GM21447 (cell line): ENCODE measurements around the gene GPRIN2.

Experiments
- ATAC-seq: cut with Tn5 transposase; IDR thresholded peaks from one replicate; pipeline ENCODE4 v1.9.1; 2021; ENCODE audit not compliant: unreplicated experiment

GPRIN2 gene

DNA sequence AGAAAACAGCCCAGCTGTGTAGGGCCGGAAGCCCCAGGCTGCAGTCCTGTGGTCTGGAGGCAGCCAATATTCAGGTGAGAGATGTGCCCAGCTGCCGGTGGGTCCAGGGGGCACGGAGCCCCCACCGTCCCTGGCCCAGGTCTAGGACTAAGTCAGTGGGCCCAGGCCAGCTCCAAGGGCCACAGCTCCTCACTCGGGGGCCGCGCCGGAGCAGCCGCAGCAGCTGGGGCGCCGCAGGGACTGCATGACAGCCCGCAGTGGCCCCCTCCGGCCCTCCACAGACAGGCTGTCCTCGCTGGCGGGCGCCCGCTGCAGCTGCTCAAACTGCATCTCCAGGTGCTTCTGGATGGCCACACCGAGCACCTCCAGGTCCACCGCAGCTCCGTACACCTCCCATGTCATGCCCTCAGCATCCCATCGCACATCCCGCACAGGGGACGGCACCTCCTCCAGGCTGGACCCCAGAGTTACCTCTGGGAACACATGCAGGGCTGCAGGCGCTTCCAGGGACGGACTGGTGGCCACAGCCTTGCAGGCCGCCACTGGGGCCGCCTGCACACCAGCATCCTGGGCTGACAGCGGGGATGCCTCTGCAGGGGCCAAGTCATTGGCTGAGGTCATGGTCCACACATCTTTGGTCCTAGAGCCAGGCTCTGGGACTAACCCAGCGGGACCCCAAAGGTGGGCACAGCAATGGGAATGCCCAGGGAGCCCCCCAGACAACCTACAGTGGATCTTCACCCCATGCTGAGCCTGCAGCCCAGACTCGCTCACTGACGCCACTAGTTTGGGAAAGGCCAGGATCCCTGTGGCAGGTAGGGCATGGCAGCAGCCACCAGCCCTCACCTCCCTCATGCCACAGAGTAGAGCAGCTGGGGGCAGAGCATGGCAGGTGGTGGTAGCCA is 7.0 kb downstream of the GPRIN2 start:
- ATAC-seq: no peak

DNA sequence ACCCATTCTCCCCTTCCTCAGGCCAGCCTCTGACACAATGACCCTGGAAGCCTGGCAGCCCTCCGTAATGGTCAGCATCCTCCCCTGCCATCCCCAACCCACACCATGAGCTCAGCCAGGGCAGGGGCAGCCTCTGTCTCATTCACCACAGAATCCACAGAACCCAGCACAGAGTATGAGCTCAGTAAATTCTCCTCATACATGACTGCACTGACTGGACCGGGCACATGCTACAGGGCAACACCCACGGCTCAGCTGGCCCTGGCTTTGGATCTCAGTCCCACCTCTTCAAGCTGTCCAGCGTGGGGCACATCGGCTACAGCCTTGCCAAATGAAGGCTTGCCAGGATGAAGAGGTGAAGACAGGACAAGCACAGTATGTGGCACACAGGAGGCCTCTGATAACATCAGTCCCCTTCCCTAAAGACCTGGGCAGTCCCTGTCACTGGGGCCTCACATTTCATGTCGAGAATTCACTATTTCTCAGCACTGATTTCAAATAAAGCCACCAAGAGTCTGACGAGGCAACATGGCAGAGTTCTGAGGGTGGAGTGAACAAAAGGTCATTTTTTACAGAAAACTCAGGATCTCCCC is 7.9 kb downstream of the GPRIN2 start:
- ATAC-seq: no peak

DNA sequence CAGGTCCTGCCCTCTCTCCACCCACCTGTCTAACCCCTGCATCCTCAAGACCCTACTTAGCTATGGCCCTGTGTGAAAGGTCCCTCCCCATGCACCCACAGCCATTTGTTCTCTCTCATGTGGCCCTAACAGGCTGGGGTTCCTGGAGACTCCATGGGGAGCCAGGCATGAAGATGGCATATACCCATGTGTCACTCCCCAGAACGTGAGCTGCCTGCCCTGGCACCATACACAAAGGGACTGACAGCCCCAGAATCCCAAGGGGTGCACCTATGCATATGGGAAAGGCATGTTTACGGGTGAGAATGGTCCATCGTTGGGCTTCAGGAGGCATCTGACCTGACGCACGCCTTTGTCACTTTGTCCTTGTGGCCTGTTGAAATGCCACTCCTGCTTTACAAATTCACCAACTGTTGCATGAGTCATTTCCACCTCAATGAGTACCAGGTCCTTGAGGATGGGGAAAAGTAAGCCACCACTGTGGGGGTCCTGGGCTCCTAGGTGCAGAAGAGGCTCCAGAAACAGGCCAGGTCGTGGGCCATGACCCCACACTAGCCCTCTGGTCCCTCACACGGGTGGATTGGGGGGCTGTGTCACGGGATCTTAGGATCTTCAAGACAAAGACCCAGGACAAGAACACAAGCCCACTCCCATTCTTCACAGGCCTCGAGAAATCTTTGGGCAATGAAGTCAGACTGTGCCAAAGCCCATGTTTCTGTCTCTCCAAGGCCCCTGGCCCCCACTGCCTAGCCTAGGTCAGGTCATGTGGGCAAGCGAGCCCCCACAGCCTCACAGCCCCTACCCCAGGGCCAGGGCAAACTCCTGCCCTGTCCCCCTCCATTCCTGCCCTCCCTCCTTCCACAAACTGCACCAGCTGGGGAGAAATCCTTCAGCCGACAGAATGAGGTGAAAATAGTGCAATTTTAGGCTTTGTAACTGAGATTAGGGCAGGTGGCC is 8.6 kb downstream of the GPRIN2 start:
- no peak for ATAC-seq

DNA sequence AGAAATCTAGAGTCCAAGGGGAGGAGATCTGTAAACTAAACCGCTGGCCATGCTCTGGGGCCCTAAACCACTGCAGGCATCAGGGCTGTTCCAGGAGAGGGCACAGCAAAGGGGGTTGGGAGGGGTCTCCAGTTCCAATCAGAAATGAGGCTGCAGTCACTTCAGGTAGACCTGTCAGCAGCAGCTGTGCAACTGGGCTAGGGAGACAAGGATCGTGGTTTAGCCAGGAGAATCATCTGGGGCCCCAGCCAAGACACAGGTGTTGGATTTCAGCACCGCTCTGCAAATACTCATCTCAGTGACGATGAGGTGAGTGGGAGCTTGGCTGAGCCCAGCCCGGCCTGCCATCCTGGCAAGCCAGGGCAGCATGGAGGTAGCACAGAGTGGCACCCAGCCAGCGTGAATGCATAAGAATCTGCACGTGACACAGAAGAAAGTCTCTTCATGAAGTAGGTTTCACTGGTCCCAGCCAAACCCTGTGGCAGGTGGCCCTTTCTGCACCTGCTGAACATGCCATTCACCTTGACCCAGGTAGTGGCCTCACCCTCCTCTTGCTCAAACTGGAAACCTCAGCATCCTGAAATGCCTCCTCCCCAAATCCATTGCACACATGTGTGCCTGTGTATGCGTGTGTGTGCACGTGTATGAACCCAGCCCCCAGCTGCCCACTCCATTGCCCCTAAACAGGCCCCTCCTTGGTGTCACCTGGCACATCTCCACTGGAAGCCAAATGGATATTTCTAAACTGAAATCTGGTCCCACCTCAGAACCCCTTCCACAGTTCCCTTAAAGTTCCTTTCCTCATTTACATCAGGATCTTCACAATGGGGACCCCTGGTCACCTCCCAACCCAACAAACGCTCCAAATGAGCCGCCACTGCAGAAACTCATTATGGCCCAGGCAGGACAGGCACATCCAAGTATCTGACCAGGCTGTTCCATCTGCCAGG is 9.6 kb downstream of the GPRIN2 start:
- ATAC-seq: no peak

DNA sequence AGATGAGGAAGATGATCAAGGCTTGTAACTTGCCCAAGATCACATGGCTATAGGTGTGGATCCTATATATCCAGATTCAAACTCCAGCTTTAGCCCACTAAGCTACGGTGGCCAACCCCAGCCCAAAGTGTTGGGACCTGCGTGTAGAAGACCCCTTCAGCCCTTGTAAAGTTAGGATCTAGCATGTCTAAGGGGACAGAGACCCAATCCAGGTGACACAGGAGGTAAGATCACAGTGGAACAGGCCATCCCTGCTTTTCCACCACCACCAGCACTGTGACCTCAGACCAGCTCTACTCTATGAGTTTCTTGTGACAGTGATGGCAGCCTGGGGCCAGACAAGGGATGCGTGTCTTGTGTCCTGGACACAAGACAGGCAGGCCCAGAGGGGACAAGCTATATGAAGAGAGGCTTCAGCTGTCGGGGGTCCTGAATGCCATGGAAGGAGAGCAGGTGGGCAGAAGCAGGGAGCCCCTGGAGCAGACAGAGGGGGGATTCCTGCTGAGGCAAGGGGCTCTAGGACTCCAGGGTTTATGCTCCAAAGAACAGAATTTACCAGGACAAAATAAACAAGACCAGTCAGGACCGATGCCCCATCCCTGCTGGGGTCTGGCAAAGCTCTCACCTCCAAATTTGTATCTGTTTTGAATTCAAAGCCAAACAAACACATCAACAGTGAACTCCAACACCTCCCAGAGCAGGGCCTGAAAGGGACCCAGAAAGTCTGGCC is 10.4 kb downstream of the GPRIN2 start:
- ATAC-seq: no peak

DNA sequence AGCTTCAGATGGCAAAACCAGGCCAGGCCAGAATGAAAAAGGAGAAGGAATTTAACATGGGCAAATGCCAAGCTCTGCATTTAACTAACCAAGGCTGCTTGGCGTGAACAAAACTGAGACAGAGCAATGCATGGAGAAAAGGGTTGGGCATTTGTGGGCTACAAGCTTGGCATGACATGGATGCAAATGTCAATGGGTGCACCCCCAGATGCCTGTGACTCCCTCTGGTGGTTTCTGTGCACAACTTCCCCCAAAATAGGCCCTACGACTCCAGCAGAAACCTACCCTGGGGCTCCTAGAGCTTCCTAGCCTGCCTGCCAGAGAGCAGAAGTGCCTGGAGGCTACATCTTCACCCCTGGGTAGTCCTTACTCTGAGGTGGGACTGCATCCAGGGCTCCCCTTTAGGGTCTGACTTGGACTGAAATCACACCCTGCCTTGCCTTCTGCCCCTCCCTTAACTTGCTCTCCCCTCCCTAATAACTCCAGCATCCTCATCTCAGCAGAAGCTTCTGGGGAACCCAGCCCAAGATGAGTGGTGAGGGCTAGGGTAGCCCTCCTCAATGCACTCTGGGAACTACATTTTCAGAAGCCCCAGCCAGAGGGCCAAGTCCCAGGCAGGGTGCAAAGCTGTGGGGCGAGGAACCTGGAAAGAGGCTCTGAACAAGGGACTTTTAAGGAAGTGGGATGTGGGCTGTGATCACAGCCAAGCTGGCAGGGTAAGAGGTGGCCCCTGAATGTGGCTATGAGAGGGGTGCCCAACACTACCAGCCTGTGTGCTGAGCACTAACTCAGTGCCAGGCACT is 11.3 kb downstream of the GPRIN2 start:
- no peak for ATAC-seq

DNA sequence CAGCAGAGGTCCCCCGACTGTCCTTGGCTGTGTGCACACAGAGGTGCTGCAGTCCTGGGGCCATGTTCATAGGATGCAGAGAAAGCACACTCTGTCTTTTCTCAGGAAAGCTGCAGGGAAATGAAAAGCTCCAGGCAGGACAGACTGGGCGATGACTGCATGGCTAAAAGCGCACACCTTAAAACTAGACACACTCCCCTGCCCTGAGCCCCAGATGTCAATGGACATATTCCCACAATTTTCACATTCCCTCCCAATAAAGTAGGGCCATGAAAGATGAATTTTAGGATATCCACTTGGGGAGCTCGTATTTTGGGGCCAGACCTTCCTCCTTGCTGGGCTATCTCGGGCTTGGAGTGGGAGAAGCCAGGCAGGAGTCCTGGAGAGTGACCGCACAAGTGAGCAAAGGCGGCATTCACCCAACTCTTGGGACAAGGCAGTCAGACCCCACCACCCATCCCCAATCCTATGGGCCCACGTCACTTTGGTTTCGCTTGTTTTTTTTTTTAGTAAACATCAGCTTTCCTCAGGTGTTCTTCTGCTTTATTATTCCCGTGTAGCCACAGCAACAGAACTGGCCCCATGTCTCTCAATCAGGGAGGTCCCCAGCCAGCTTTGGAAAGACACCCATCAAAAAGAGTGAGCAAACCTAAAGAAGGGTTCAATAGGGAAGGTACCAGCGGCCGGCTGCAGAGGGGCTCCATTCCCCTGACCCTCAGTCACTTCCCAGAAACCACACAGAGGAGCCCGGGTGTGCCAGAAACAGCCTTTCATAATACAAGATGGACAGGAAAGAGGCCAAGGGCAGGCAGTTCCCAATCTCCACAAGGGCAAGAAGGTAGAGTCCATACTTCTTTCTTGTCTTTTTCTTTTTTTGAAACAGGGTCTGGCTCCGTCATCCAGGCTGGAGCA is 12.7 kb downstream of the GPRIN2 start:
- ATAC-seq: no peak

DNA sequence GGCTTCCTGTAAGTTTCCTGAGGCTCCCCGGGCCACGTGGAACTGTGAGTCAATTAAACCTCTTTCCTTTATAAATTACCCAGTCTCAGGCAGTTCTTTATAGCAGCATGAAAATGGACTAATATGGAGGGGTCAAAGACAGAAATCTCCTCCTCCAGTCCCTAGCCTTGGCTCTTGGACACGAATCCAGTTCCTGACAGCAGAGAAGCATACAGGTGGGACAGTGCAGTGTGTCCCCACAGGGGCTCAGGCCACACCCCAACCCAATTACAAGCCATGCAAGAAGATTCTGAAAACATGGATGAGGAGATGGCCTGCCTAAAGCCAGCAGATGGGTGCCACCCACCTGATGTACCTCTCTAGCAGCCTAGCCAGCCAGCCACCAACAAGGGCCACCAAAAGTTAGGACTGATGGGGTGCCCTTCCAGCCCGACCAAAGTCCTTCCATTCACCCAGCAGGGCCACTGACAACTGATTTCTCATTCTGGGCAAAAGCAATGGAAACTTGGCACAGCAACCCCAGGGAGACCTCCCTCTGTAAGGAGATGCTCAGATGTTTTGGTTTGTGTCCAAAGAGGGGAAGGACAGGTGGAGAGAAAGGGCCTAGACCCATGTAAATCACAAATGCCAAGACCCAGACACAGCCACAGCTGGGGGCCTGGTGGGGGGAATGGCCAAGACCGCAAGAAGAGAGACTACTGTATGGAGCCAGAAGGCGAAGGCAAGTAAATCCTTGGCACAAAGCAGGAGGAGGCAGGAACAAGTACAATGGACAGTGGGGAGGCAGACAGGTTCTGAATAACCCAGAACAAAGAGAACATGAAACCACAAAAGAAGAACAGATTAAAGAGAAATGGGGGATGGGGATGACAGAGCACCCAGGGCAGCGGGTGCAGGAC is 13.6 kb downstream of the GPRIN2 start:
- ATAC-seq: no peak

DNA sequence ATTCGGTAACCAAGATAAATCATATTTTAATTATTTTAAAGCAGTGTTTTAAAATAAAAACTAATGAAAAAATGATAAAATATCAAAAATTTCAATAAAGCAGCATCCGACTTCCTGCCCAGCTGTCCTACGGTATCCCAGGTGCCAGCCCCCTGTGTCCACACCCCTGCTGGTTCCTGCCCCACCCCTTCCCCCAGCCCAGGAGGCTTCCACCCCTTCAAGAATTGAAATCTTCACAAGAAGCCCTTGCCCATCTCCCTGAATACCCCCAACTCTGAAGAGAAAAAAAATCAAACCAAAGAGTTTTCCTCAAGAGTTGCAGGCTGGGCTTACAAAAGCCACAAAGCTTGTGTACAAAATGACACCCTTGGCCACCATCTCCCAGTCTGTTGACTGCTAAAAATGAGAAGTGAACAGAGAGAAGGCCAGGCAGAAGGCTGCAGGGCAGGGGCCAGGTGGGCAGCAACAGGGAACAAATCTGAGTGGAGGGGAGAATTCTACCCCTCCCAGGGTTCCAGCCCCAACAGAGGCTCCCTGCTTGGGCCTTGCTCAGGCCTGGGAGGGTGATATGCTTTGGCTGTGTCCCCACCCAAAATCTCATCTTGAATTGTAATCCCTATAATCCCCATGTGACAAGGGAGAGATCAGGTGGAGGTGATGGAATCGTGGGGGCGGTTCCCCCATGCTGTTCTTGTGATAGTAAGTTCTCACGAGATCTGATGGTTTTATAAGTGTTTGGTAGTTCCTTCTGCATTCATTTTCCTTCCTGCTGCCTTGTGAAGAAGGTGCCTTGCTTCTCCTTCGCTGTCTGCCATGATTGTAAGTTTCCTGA is 14.5 kb downstream of the GPRIN2 start:
- ATAC-seq: no peak

DNA sequence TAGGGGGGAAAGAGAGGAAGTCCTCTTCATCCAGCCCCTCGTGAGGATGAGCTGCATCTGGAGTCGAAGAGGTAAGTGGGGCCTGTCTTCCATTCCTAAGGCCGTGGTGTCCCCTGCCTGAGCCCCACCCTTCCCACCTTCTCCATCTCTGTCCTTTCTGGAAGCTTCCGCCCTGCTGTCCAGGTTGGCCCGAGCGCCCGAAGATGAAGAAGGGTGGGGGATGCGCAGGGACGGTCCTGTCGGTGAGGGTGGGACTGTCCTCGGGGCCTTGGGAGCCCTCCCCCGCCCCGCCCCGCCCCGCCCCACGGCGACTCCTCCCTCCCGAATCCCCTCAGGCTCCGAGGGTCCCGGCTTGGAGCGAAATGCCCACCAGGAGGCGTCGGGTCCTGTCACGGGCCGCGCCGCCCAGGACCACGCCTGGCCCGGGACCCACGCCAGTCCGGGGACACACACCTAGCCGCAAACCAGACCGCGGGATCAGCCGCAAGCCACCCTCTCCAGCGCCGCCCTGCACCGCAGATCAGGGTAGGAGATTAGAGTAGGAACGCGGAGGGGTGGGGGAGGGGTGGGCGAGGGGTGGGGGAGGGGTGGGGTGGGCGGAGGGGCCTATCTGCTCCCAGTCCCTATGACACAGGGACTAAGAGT is 15.3 kb downstream of the GPRIN2 start:
- ATAC-seq: no peak

DNA sequence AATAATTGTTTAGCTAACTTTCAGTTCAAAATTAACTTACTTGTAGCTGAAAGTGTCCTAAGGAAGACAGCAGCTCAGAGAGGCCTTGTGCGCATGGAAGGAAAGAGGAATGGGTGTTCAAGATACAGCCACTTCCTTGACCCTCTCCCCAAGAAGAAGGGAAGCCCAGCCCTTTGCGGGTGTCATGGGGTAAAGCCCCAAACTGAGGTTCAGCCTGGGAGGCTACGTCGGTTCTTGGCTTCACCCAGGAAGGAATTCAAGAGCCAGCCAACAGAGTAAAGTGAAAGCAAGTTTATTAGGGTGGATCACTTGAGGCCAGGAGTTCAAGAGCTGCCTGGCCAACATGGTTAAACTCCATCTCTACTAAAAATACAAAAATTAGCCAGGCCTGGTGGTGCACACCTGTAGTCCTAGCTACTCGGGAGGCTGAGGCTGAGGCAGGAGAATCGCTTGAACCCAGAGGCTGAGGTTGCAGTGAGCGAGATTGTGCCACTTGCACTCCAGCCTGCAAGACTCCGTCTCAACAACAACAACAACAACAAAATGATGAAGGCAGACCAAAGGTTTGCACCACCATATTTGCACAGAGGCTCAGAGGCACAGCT is 15.9 kb downstream of the GPRIN2 start:
- no peak for ATAC-seq

DNA sequence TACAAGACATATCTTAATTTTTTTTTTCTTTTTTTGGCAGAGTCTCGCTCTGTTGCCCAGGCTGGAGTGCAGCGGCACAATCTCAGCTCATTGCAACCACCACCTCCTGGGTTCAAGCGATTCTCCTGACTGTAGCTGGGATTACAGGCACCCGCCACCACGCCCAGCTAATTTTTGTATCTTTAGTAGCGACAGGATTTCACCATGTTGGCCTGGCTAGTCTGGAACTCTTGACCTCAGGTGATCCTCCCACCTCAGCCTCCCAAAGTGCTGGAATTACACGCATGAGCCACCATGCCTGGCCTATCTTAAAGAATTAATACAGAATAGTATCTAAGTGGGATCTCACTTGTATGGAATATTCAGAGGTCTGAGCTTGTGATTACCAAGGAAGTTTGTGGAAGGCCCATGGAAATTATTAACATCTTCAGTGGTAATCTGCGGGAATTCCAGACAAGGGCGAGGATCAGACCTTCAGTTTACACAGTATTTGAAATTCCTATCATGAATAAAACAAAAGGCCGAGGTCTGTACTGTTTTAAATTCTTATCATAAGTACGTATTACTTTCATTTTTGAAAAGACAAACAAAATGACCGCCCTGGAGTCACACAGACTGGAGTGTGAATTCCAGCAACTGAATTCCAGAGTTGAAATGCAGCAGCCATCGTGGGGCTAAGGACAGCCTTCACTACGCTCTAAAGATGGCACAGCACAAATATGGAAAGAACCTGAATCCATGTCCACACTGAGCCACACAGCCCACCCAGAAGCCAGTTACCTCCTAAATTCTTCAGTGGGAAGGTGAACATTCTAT is 16.7 kb downstream of the GPRIN2 start:
- no peak for ATAC-seq

DNA sequence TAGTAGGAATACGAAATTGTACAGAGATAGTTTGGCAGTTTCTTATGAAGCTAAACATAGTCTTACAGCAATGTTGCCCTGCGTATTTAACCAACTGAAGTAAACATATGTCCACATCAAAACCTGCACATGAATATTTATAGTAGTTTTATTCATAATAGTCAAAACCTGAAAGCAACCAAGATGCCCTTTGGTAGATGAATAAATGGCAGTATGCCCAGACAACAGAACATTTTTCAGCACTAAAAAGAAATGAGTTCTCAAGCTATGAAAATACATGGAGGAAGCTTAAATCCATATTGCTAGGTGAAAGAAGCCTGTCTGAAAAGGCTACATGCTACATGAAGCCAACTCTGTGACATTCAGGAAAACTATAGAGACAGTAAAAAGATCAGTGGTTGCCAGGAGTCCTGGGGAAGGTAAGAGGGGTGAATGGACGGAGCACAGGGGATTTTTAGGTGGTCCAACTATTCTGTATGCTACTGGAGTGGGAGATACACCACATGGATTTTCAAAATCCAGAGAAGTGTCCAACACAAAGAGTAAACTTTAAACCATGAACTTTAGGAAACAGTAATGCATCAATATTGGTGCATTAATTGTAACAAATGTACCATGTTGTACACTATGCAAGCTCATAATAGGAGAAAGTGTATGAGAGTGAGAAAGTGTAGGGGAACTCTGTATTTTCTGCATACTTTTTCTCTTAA is 17.6 kb downstream of the GPRIN2 start:
- no peak for ATAC-seq

DNA sequence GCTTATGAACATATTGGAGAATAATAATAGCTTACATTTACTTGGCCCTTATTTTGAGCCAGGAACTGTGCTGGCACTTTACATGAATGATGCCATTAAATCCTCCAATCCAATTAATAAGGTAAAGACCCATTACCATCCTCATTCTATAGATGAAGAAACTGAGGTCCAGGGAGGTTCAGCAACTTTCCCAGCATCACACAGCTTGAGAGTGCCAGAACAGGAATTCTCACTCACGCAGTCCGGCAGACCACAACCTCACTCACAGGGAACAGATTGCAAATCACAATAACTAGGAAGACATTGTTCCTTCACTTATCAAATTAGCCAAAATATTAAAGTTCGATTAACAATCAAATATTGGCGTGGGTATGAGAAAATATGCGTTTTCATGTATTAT is 18.3 kb downstream of the GPRIN2 start:
- no peak for ATAC-seq
